ENCODE results near the gene EHHADH. TPM values are rescaled to one million over a fixed set of nuclear protein-coding genes. Genes with fewer than 3 reads are reported as not detected.

Gene EHHADH
- total and polyA plus RNA-seq, 2 of the 13 experiments (the other 11 are each of a cell fraction or from before 2014, with no cell fraction given): 14.5 to 38.9 TPM

DNA sequence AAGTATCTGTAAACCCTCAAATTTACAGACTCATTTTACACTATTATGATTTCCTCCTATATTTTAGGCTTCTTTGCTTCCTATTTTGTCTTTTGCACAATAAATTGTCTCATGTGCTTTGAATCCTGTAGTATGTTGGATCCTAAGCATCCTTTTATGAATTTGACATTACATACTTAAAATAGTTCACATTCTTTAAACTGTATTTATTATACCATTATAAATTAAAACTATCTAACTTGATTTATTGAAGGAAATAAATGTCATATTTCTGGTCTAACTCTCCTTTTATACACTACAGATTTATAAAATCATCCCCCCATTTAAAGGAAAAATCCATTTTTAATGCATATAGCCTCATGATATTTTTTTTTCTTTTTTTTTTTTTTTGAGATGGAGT lies 32.6 kb downstream of the EHHADH start:
- DNase-seq (ENCODE audit: low spot score) (no peak), FAIRE-seq (no peak), ATAC-seq (no peak)
- CTCF ChIA-PET (ENCODE audit: low intra/inter-chr PET ratio, low total read pairs): no interaction called here
- TF ChIP-seq PAF1 (CRISPR knock-in tag; IDR thresholded peaks at IDR 0.05) (no peak), HOMEZ (CRISPR knock-in tag; IDR thresholded peaks at IDR 0.05; ENCODE audit: low read depth) (no peak), HIVEP1 (CRISPR knock-in tag; IDR thresholded peaks at IDR 0.05) (no peak)
- in situ Hi-C loops (cut with HindIII; ENCODE audit: extremely low pct_ligation_motif_present, low pct_unique_long_range_greater_than_20kb) (no loop called here), intact Hi-C loops (cut with micrococcal nuclease; ENCODE audit: unreplicated experiment) (no loop called here)
- Histone ChIP-seq H3K4me2 (ENCODE audit: low read depth, low read length) (no peak overlapping the region), H3K27me3 (ENCODE audit: control insufficient read depth in 1 of 2, insufficient read depth in 2 of 2, low read length in 2 of 2) (no peaks in the 10 kb centered on the region), H3K4me1 (ENCODE audit: insufficient read depth, low read length) (peaks cover 11% of the 10 kb centered on the region), H3K9ac (ENCODE audit: insufficient read depth, low read depth, low read length) (no peak overlapping the region), H4K20me1 (ENCODE audit: insufficient read depth, low read length) (no peaks in the 10 kb centered on the region), H3K4me3 (replicated peaks in 1 of 3; ENCODE audit: insufficient read depth in 1 of 3, low read depth in 2 of 3, low read length in 3 of 3) (no peak overlapping the region), H2AFZ (ENCODE audit: low read length) (no peak overlapping the region), H3K36me3 (replicated peaks in 1 of 2; ENCODE audit: control insufficient read depth in 1 of 2, insufficient read depth in 2 of 2, low read length in 2 of 2) (peaks cover 14 to 38% of the 10 kb centered on the region in 2 experiments), H3K79me2 (ENCODE audit: insufficient read depth, low read length) (no peaks in the 10 kb centered on the region), H3K9me3 (ENCODE audit: low read length) (no peaks in the 10 kb centered on the region), H3K27ac (ENCODE audit: extremely low read length, insufficient read depth, low read length) (no peak overlapping the region)
- POLR2A ChIA-PET: no interaction called here
- no TSS peak for BruUV-seq (replicated peaks)

GRCh38 chr3:185216607-185216958 lies 37.3 kb downstream of the EHHADH start:
- no peaks in the 10 kb centered on the region for H3K79me2 ChIP-seq (ENCODE audit: insufficient read depth, low read length)
- intact Hi-C loops (cut with micrococcal nuclease; ENCODE audit: unreplicated experiment) (loop anchor here (1.0 kb wide), 2 partner anchors 54 to 341 kb away; no protein-coding TSS in a partner anchor), in situ Hi-C loops (cut with HindIII; ENCODE audit: extremely low pct_ligation_motif_present, low pct_unique_long_range_greater_than_20kb) (loop anchor here (10.0 kb wide), 1 partner anchor 342 kb away; no protein-coding TSS in a partner anchor)
- H4K20me1 ChIP-seq (ENCODE audit: insufficient read depth, low read length): no peaks in the 10 kb centered on the region; the same call in 1 of the 2 replicates
- CTCF ChIA-PET (ENCODE audit: low intra/inter-chr PET ratio, low total read pairs): interaction anchor here (2.3 kb wide), 1 partner anchor 342 kb away, joined by 12 read pairs; no protein-coding TSS in a partner anchor
- H2AFZ ChIP-seq (ENCODE audit: low read length): no peak overlapping the region
- H3K27ac ChIP-seq (ENCODE audit: extremely low read length, insufficient read depth, low read length): peak overlapping the region; percentile 43
- DNase-seq (ENCODE audit: low spot score): peak; percentile 59
- H3K4me2 ChIP-seq (ENCODE audit: low read depth, low read length): peak overlapping the region; percentile 38
- no peak for FAIRE-seq
- no peaks in the 10 kb centered on the region for H3K27me3 ChIP-seq (ENCODE audit: control insufficient read depth in 1 of 2, insufficient read depth in 2 of 2, low read length in 2 of 2)
- H3K36me3 ChIP-seq (replicated peaks in 1 of 2; ENCODE audit: control insufficient read depth in 1 of 2, insufficient read depth in 2 of 2, low read length in 2 of 2): peaks cover 9 to 20% of the 10 kb centered on the region in 2 experiments; a peak in 4 of 5 replicates
- BruUV-seq (replicated peaks): no TSS peak
- H3K4me3 ChIP-seq (replicated peaks in 1 of 3; ENCODE audit: insufficient read depth in 1 of 3, low read depth in 2 of 3, low read length in 3 of 3): no peak overlapping the region
- H3K9me3 ChIP-seq (ENCODE audit: low read length): no peaks in the 10 kb centered on the region
- 46% methylated on average over 3 of the region's 3 CpGs for WGBS (ENCODE audit: low lambda C conversion rate)
- H3K9ac ChIP-seq (ENCODE audit: insufficient read depth, low read depth, low read length): 0 out of 2 replicates have a peak overlapping the region, but pooled peaks have one; percentile 3
- peak; percentile 85 for ATAC-seq
- peaks cover 14% of the 10 kb centered on the region for H3K4me1 ChIP-seq (ENCODE audit: insufficient read depth, low read length)
- POLR2A ChIA-PET: no interaction called here
- 0 out of 2 replicates have a peak, but pooled peaks have one; percentile 22 for TF ChIP-seq SAP130 (CRISPR knock-in tag; IDR thresholded peaks at IDR 0.05; ENCODE audit: low read depth)
- TF ChIP-seq, protein P1, sequence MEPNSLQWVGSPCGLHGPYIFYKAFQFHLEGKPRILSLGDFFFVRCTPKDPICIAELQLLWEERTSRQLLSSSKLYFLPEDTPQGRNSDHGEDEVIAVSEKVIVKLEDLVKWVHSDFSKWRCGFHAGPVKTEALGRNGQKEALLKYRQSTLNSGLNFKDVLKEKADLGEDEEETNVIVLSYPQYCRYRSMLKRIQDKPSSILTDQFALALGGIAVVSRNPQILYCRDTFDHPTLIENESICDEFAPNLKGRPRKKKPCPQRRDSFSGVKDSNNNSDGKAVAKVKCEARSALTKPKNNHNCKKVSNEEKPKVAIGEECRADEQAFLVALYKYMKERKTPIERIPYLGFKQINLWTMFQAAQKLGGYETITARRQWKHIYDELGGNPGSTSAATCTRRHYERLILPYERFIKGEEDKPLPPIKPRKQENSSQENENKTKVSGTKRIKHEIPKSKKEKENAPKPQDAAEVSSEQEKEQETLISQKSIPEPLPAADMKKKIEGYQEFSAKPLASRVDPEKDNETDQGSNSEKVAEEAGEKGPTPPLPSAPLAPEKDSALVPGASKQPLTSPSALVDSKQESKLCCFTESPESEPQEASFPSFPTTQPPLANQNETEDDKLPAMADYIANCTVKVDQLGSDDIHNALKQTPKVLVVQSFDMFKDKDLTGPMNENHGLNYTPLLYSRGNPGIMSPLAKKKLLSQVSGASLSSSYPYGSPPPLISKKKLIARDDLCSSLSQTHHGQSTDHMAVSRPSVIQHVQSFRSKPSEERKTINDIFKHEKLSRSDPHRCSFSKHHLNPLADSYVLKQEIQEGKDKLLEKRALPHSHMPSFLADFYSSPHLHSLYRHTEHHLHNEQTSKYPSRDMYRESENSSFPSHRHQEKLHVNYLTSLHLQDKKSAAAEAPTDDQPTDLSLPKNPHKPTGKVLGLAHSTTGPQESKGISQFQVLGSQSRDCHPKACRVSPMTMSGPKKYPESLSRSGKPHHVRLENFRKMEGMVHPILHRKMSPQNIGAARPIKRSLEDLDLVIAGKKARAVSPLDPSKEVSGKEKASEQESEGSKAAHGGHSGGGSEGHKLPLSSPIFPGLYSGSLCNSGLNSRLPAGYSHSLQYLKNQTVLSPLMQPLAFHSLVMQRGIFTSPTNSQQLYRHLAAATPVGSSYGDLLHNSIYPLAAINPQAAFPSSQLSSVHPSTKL (CRISPR knock-in tag; IDR thresholded peaks at IDR 0.05): 0 out of 2 replicates have a peak, but pooled peaks have one; percentile 19
- peak; percentile 10; the same call in 1 of the 2 replicates for TF ChIP-seq STAG1 (CRISPR knock-in tag; IDR thresholded peaks at IDR 0.05)
- TF ChIP-seq SOX13 (IDR thresholded peaks at IDR 0.05): no peak
- peak in 1 of 2 experiments; percentile 53; a peak in 1 of 4 replicates for TF ChIP-seq SOX13 (CRISPR knock-in tag; conservative IDR thresholded peaks at IDR 0.05 in 1 of 2, IDR thresholded peaks at IDR 0.05 in 1 of 2)
- no peak for TF ChIP-seq RAD21 (CRISPR knock-in tag; IDR thresholded peaks at IDR 0.05)
- no peak for TF ChIP-seq ZHX1 (CRISPR knock-in tag; IDR thresholded peaks at IDR 0.05; ENCODE audit: low read depth)
